SK-N-SH (cell line): Measurements from ENCODE around the gene ABI3. TPM values are rescaled to one million over a fixed set of nuclear protein-coding genes. Genes with fewer than 3 reads are reported as not detected.

Experiments used
- CTCF ChIA-PET: fragments of 300-600, 350-600 bp; formaldehyde crosslinking; extraction: SDS; loops from one replicate; lab custom pipeline; 2021; lab: Yijun Ruan, JAX
- POLR2A ChIA-PET: fragments of 350-600 bp; sonication (Branson Sonifier 250); formaldehyde crosslinking; extraction: SDS; loops from one replicate; lab custom pipeline; 2020; ENCODE audit warnings: antibody characterized with exemption, inconsistent platforms; lab: Yijun Ruan, JAX
- DNase-seq: peaks from one replicate; pipeline ENCODE4 v3.0.0; 2012
- H2AFZ ChIP-seq: fragments of 200-600 bp; sonication (generic); 2 replicates; pipeline ENCODE4 v1.8.1; 2016; ENCODE audit warnings: antibody characterized with exemption, mild to moderate bottlenecking, low read depth
- H3F3A ChIP-seq: fragments of 200-600 bp; sonication (generic); replicated peaks from 2 replicates; pipeline ENCODE3; 2016; ENCODE audit warnings: antibody characterized with exemption, mild to moderate bottlenecking; ENCODE audit not compliant: insufficient read depth
- H3K27ac ChIP-seq, 2 experiments: fragments of 200-500 bp in 1 of 2; fragments of 200-600 bp in 1 of 2; sonication (Bioruptor generic) in 1 of 2; sonication (generic), shearing (Covaris generic) in 1 of 2; 2 replicates each; pipeline versions ENCODE4 v1.5.1 to v1.6.1; 2014 to 2016; ENCODE audit warnings: low read depth in 2 of 2, inconsistent platforms in 1 of 2, low read length in 1 of 2, mild to moderate bottlenecking in 1 of 2, mixed read lengths in 1 of 2
- H3K27me3 ChIP-seq: fragments of 200-600 bp; sonication (generic), shearing (Covaris generic); 2 replicates; pipeline ENCODE4 v1.6.1; 2016; ENCODE audit warnings: mixed run types; ENCODE audit not compliant: insufficient read depth
- H3K36me3 ChIP-seq, 2 experiments: fragments of 200-500 bp in 1 of 2; fragments of 200-600 bp in 1 of 2; sonication (Bioruptor generic) in 1 of 2; sonication (generic) in 1 of 2; replicated peaks in 1 of 2; 2 replicates each; pipeline versions ENCODE3 to v1.5.1; 2014 to 2016; ENCODE audit warnings: low read length in 1 of 2, mild to moderate bottlenecking in 1 of 2; ENCODE audit not compliant: insufficient read depth in 2 of 2, control insufficient read depth in 1 of 2
- H3K4me1 ChIP-seq, 2 experiments: fragments of 200-500 bp in 1 of 2; fragments of 200-600 bp in 1 of 2; sonication (Bioruptor generic) in 1 of 2; sonication (generic), shearing (Covaris generic) in 1 of 2; 2 replicates each; pipeline versions ENCODE4 v1.5.1 to v1.6.1; 2014 to 2016; ENCODE audit warnings: low read depth in 1 of 2, low read length in 1 of 2, mixed run types in 1 of 2; ENCODE audit not compliant: insufficient read depth in 2 of 2, control insufficient read depth in 1 of 2
- H3K4me2 ChIP-seq: fragments of 200-600 bp; sonication (generic), shearing (Covaris generic); 2 replicates; pipeline ENCODE4 v1.6.1; 2017; ENCODE audit warnings: mixed run types
- H3K4me3 ChIP-seq, 2 experiments: fragments of 200-500 bp in 1 of 2; fragments of 200-600 bp in 1 of 2; sonication (Bioruptor generic) in 1 of 2; sonication (generic), shearing (Covaris generic) in 1 of 2; 2 replicates each; pipeline versions ENCODE4 v1.5.1 to v1.8.1; 2014 to 2016; ENCODE audit warnings: low read depth in 2 of 2, inconsistent platforms in 1 of 2, low read length in 1 of 2, mild to moderate bottlenecking in 1 of 2, mixed read lengths in 1 of 2, moderate library complexity in 1 of 2
- H3K79me2 ChIP-seq: fragments of 200-600 bp; sonication (generic); 2 replicates; pipeline ENCODE4 v1.8.1; 2017; ENCODE audit warnings: mild to moderate bottlenecking; ENCODE audit not compliant: insufficient read depth
- H3K9ac ChIP-seq: fragments of 200-600 bp; sonication (generic); 2 replicates; pipeline ENCODE4 v1.6.1; 2017; ENCODE audit warnings: mixed run types
- H3K9me2 ChIP-seq: fragments of 200-600 bp; sonication (generic); 2 replicates; pipeline ENCODE4 v1.6.1; 2017; ENCODE audit warnings: mixed run types
- H3K9me3 ChIP-seq: fragments of 200-600 bp; sonication (generic); 2 replicates; pipeline ENCODE4 v1.6.1; 2017; ENCODE audit warnings: mixed run types, mild to moderate bottlenecking, moderate library complexity
- H4K20me1 ChIP-seq: fragments of 200-600 bp; sonication (generic); 2 replicates; pipeline ENCODE4 v1.6.1; 2017; ENCODE audit warnings: mild to moderate bottlenecking, mixed run types; ENCODE audit not compliant: insufficient read depth
- CTCF ChIP-seq: fragments of 200-600 bp; sonication (generic); IDR thresholded peaks from 2 replicates; pipeline ENCODE4 v1.6.1; 2017; ENCODE audit warnings: antibody characterized with exemption, mild to moderate bottlenecking, moderate library complexity
- EP300 ChIP-seq, 2 experiments: IDR thresholded peaks; 2 replicates each; pipeline versions ENCODE4 v1.4.0 to v1.6.1; 2012; ENCODE audit warnings: borderline replicate concordance in 1 of 2, low read depth in 1 of 2, low read length in 1 of 2
- FOSL2 ChIP-seq: IDR thresholded peaks from 2 replicates; pipeline ENCODE4 v1.4.0; 2012; ENCODE audit warnings: low read depth, mild to moderate bottlenecking, moderate library complexity, borderline replicate concordance
- FOXM1 ChIP-seq: IDR thresholded peaks from 2 replicates; pipeline ENCODE4 v1.4.0; 2012; ENCODE audit warnings: low read depth, mild to moderate bottlenecking
- GATA2 ChIP-seq: sonication (generic); formaldehyde crosslinking; IDR thresholded peaks from 2 replicates; pipeline ENCODE4 v1.5.0; 2020; ENCODE audit warnings: mild to moderate bottlenecking, missing genetic modification reagents
- MAX ChIP-seq: IDR thresholded peaks from 2 replicates; pipeline ENCODE4 v1.4.0; 2012; ENCODE audit warnings: low read depth
- NFIC ChIP-seq: IDR thresholded peaks from 2 replicates; pipeline ENCODE4 v1.4.0; 2012; ENCODE audit warnings: borderline replicate concordance
- POLR2AphosphoS5 ChIP-seq: IDR thresholded peaks from 2 replicates; pipeline ENCODE4 v1.6.1; 2012; ENCODE audit warnings: low read depth, low read length
- RFX5 ChIP-seq: IDR thresholded peaks from 2 replicates; pipeline ENCODE4 v1.6.1; 2012; ENCODE audit warnings: mild to moderate bottlenecking, improper control_type of control experiment, low read length
- SIN3A ChIP-seq: IDR thresholded peaks from 2 replicates; pipeline ENCODE4 v1.6.1; 2012; ENCODE audit warnings: low read depth, mild to moderate bottlenecking, low read length, moderate library complexity, borderline replicate concordance
- SMC3 ChIP-seq: IDR thresholded peaks from 2 replicates; pipeline ENCODE4 v1.6.1; 2012; ENCODE audit warnings: low read depth, low read length, improper control_type of control experiment
- TEAD4 ChIP-seq: IDR thresholded peaks from 2 replicates; pipeline ENCODE4 v1.4.0; 2012; ENCODE audit warnings: mild to moderate bottlenecking, borderline replicate concordance; ENCODE audit not compliant: insufficient read depth
- whole genome bisulfite sequencing: methylation state at CpG from one replicate; pipeline ENCODE4 v1.1.6; 2017; ENCODE audit warnings: low lambda C conversion rate; 5-methylcytosine and 5-hydroxymethylcytosine counted together
- polyA plus RNA-seq, 3 experiments: library from polyadenylated mRNA; depleted of rRNA; stranded (reverse); fragments of >200 nt; gene quantifications; 2 replicates each; pipeline ENCODE4 v1.2.3, GENCODE V29; 2012
- TF ChIP-seq, protein P1 (sequence below): IDR thresholded peaks from 2 replicates; pipeline ENCODE4; 2012
- TF ChIP-seq, protein P2 (sequence below): fragments of 150-350 bp; IDR thresholded peaks from 2 replicates; pipeline ENCODE4 v1.6.1; 2017; ENCODE audit warnings: antibody characterized with exemption, low read length, low read depth, borderline replicate concordance

ABI3 gene
- polyA plus RNA-seq, 1 of the 3 experiments (the other 2 are of a cell fraction), result 4.7 TPM

- H3K36me3 ChIP-seq, result no peaks in the 10 kb centered on the region
- peak overlapping the region; percentile 71 for H3K4me2 ChIP-seq
- H2AFZ ChIP-seq, result peak overlapping the region; percentile 76
- no peaks in the 10 kb centered on the region for H3K27me3 ChIP-seq
- H3K9ac ChIP-seq, result peak overlapping the region; percentile 26; the same call in 1 of the 2 replicates
- H3K4me3 ChIP-seq, result peak overlapping the region in 1 of 2 experiments; percentile 24; a peak in 1 of 4 replicates
- H3K9me3 ChIP-seq, result no peaks in the 10 kb centered on the region
- H3K9me2 ChIP-seq, result no peaks in the 10 kb centered on the region
- peaks cover 0 to 20% of the 10 kb centered on the region in 2 experiments; a peak in 3 of 4 replicates for H3K4me1 ChIP-seq
- no peaks in the 10 kb centered on the region for H4K20me1 ChIP-seq
- POLR2A ChIA-PET, result no interaction called here
- H3K27ac ChIP-seq, result no peak overlapping the region
- CTCF ChIA-PET, result interaction anchor here (0.8 to 4.2 kb wide), 5 partner anchors 9 to 161 kb away, joined by 3 to 32 read pairs (median 4); no protein-coding TSS in a partner anchor
- whole genome bisulfite sequencing, result 38% methylated on average over 10 of the region's 10 CpGs
- peak; percentile 17 for DNase-seq
- no peaks in the 10 kb centered on the region for H3K79me2 ChIP-seq
- TF ChIP-seq MAX, result peak; percentile 72
- TF ChIP-seq FOXM1, result no peak
- peaks cover 10% of the 10 kb centered on the region for H3F3A ChIP-seq
Measured at GRCh38 chr17:49209061-49209571, 1.4 kb upstream of the ABI3 start.

DNA sequence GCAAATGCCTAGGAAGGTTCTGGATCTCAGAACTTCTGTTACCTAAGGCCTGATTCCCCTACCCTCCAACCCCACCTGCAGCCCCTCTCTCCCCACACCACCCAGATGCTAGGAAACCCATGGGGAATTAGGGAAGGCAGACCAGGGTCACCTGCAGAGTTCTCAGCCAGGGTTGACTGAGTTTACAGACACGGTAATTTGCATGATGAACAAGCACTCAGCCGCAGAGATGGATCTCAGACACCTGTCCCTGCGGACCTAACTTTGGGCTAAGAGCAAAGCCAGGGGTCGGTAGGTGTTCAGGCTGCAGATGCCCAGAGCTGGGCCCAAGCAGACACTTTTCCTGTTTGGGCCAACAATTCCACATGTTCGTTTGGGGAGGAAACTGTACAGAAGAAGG lies 2.9 kb downstream of the ABI3 start:
- H3K9me2 ChIP-seq, result no peaks in the 10 kb centered on the region
- no peak overlapping the region for H3K4me2 ChIP-seq
- no peaks in the 10 kb centered on the region for H3K36me3 ChIP-seq
- no peak overlapping the region for H3K4me3 ChIP-seq
- no peaks in the 10 kb centered on the region for H4K20me1 ChIP-seq
- no peak overlapping the region for H3K27ac ChIP-seq
- H2AFZ ChIP-seq, result no peak overlapping the region
- H3F3A ChIP-seq, result peaks cover 10% of the 10 kb centered on the region
- H3K79me2 ChIP-seq, result no peaks in the 10 kb centered on the region
- peak; percentile 5 for DNase-seq
- peaks cover 0 to 20% of the 10 kb centered on the region in 2 experiments; a peak in 3 of 4 replicates for H3K4me1 ChIP-seq
- WGBS, result 47% methylated on average over 5 of the region's 5 CpGs
- no peaks in the 10 kb centered on the region for H3K9me3 ChIP-seq
- CTCF ChIA-PET, result interaction anchor here (1.3 to 9.5 kb wide), 3 partner anchors 9 to 33 kb away, joined by 5 to 105 read pairs (median 6); partner anchors contain the start of gene PHOSPHO1
- POLR2A ChIA-PET, result no interaction called here
- H3K9ac ChIP-seq, result no peak overlapping the region
- TF ChIP-seq, protein P1, sequence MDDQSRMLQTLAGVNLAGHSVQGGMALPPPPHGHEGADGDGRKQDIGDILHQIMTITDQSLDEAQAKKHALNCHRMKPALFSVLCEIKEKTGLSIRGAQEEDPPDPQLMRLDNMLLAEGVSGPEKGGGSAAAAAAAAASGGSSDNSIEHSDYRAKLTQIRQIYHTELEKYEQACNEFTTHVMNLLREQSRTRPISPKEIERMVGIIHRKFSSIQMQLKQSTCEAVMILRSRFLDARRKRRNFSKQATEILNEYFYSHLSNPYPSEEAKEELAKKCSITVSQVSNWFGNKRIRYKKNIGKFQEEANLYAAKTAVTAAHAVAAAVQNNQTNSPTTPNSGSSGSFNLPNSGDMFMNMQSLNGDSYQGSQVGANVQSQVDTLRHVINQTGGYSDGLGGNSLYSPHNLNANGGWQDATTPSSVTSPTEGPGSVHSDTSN, result no peak
- H3K27me3 ChIP-seq, result no peaks in the 10 kb centered on the region

- TF ChIP-seq FOSL2 (no peak), TEAD4 (no peak), SMC3 (no peak), SIN3A (no peak), NFIC (no peak), EP300 (IDR thresholded peaks at IDR 0.05; ENCODE audit: borderline replicate concordance in 1 of 2, low read depth in 1 of 2, low read length in 1 of 2) (no peak), GATA2 (no peak), RFX5 (no peak), POLR2AphosphoS5 (no peak), FOXM1 (no peak), CTCF (no peak)
- TF ChIP-seq, protein P2, sequence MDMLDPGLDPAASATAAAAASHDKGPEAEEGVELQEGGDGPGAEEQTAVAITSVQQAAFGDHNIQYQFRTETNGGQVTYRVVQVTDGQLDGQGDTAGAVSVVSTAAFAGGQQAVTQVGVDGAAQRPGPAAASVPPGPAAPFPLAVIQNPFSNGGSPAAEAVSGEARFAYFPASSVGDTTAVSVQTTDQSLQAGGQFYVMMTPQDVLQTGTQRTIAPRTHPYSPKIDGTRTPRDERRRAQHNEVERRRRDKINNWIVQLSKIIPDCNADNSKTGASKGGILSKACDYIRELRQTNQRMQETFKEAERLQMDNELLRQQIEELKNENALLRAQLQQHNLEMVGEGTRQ, result no peak
- Histone ChIP-seq H3K36me3 (no peaks in the 10 kb centered on the region), H3K4me2 (no peak overlapping the region), H4K20me1 (no peaks in the 10 kb centered on the region), H3K27me3 (no peaks in the 10 kb centered on the region), H3F3A (peaks cover 10% of the 10 kb centered on the region), H3K79me2 (no peaks in the 10 kb centered on the region), H3K9me2 (no peaks in the 10 kb centered on the region), H3K9ac (no peak overlapping the region), H2AFZ (no peak overlapping the region), H3K27ac (no peak overlapping the region), H3K4me3 (no peak overlapping the region), H3K9me3 (no peaks in the 10 kb centered on the region), H3K4me1 (peaks cover 0 to 18% of the 10 kb centered on the region in 2 experiments; a peak in 3 of 4 replicates)
- ChIA-PET CTCF (interaction anchor here (1.6 to 9.5 kb wide), 2 partner anchors 9 to 13 kb away, joined by 5 to 105 read pairs; partner anchors contain the start of gene PHOSPHO1), POLR2A (no interaction called here)
- no peak for DNase-seq
- 53% methylated on average over 2 of the region's 2 CpGs for WGBS
Measured at GRCh38 chr17:49213847-49214246, 3.3 kb downstream of the ABI3 start.
